ENCODE data around the gene FAN1. TPM values are rescaled to one million over a fixed set of nuclear protein-coding genes. Genes with fewer than 3 reads are reported as not detected.

The FAN1 gene
- total RNA-seq, 4 donors from 2014 or later: 6.0 to 17.7 (median 10.2) TPM

DNA sequence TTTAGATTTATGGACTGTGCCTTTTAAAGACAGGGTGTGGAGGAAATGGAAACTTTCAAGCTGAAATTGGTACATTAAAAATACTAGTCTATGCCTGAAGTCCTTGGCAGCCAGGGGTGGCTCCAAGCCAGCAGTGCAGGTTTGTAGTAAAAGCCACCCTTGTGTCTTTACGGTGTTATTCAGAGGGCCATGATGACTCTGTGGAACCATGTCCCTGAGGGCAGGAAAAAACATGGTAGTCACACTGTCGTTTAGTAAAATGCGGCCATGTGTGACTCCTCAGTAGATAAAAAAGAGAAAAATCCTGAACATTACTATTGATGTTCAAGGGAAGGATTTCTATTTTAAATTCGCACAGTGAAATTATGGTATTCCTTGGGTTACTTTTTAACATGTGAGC lies 2.7 kb downstream of the FAN1 start:
- TF ChIP-seq POLR2A (IDR thresholded peaks at IDR 0.05) (no peak), CTCF (IDR thresholded peaks at IDR 0.05) (no peak)
- Histone ChIP-seq H3K4me1 (peaks cover 7 to 32% (median 18%) of the 10 kb centered on the region in 3 donors), H3K27ac (peak overlapping the region in 3 of 4 donors; percentile 20 to 49 (median 22)), H3K9me3 (no peaks in the 10 kb centered on the region), H3K4me3 (no peak overlapping the region), H3K27me3 (no peaks in the 10 kb centered on the region), H3K36me3 (peaks cover 0 to 30% (median 0%) of the 10 kb centered on the region in 3 donors)
- WGBS, 2 donors: 38 to 65% methylated on average over 4 of the region's 4 CpGs
- no peak for DNase-seq
- intact Hi-C loops (cut with DNase I): no loop called here

DNA sequence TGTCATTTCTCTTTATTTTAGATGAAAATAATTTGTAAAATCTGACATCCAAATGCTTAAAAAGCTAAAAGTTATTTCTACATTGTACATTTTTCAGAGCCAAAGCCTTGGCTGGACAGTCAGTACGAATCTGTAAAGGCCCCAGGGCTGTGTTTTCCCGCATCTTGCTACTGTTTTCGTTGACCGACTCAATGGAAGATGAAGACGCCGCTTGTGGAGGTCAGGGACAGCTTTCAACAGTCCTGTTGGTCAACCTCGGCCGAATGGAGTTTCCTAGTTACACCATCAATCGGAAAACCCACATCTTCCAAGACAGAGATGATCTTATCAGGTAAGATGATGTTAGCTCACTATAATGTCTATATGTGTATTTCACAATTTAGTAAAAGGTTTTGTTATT lies 10.0 kb downstream of the FAN1 start:
- intact Hi-C loops (cut with DNase I): no loop called here
- TF ChIP-seq CTCF (IDR thresholded peaks at IDR 0.05) (no peak), POLR2A (IDR thresholded peaks at IDR 0.05) (no peak)
- Histone ChIP-seq H3K27me3 (no peaks in the 10 kb centered on the region), H3K9me3 (no peaks in the 10 kb centered on the region), H3K4me1 (no peaks in the 10 kb centered on the region), H3K36me3 (peaks cover 0 to 97% (median 6%) of the 10 kb centered on the region in 3 donors), H3K4me3 (no peak overlapping the region), H3K27ac (no peak overlapping the region)
- WGBS, 2 donors: 95 to 96% methylated on average over 9 of the region's 9 CpGs
- DNase-seq: no peak

DNA sequence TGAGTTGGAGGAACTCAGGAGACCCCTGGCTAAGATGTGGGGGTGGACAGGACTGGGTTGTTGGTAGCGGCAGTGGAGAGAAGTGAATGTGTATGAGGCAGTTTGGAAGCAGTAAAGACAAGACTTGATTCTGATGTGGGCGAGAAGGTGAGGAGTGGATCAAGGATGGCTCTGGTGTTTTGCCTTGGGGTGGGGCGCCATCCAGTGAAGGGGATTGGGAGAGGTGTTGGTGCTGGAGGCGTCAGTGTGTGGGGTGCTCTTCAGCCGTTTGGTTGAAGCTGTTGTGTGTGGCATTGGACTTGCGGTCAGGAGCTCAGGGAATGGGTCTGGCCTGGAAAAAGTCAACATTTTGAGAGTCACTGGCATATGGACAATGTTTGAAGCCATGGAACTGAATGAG lies 13.3 kb downstream of the FAN1 start:
- no peak overlapping the region for H3K4me3 ChIP-seq
- no peaks in the 10 kb centered on the region for H3K9me3 ChIP-seq
- no peak for TF ChIP-seq POLR2A (IDR thresholded peaks at IDR 0.05)
- TF ChIP-seq CTCF (IDR thresholded peaks at IDR 0.05): no peak
- no peak for DNase-seq
- WGBS, 2 donors: 74 to 89% methylated on average over 6 of the region's 6 CpGs
- H3K36me3 ChIP-seq: peaks cover 6 to 100% (median 7%) of the 10 kb centered on the region in 3 donors
- intact Hi-C loops (cut with DNase I): no loop called here
- H3K4me1 ChIP-seq: no peaks in the 10 kb centered on the region
- no peaks in the 10 kb centered on the region for H3K27me3 ChIP-seq
- no peak overlapping the region for H3K27ac ChIP-seq

DNA sequence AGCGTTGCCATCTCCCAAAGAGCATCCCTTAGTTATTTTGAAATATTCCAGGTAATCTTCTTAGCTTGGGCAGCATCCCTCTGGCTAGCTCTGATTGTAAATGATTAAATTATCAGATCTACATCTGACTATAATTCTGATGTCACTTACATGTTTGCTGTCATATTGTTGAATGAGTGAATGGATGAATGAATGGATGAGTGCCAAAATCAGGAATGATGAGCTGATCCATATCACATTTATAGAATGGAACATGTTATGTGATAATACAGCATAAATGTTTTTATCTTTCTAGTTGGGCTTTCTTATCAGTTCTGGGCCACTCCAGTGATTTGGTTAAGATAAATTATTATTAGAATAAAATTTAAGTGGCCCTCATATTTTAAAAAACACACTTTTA lies 14.0 kb downstream of the FAN1 start:
- 82 to 88% methylated on average over 1 of the region's 1 CpG for WGBS, 2 donors
- Histone ChIP-seq H3K4me1 (no peaks in the 10 kb centered on the region), H3K27me3 (no peaks in the 10 kb centered on the region), H3K36me3 (peaks cover 6 to 100% (median 9%) of the 10 kb centered on the region in 3 donors), H3K27ac (no peak overlapping the region), H3K4me3 (no peak overlapping the region), H3K9me3 (no peaks in the 10 kb centered on the region)
- intact Hi-C loops (cut with DNase I): no loop called here
- DNase-seq: no peak
- TF ChIP-seq CTCF (IDR thresholded peaks at IDR 0.05): no peak
- no peak for TF ChIP-seq POLR2A (IDR thresholded peaks at IDR 0.05)

- no peaks in the 10 kb centered on the region for H3K9me3 ChIP-seq
- H3K27me3 ChIP-seq: no peaks in the 10 kb centered on the region
- intact Hi-C loops (cut with DNase I): no loop called here
- H3K27ac ChIP-seq: no peak overlapping the region
- 91 to 92% methylated on average over 5 of the region's 5 CpGs for WGBS, 2 donors
- TF ChIP-seq POLR2A (IDR thresholded peaks at IDR 0.05): no peak
- no peak for TF ChIP-seq CTCF (IDR thresholded peaks at IDR 0.05)
- peaks cover 7 to 100% (median 16%) of the 10 kb centered on the region in 3 donors for H3K36me3 ChIP-seq
- no peaks in the 10 kb centered on the region for H3K4me1 ChIP-seq
- H3K4me3 ChIP-seq: no peak overlapping the region
- DNase-seq: no peak
Measured at GRCh38 chr15:30918366-30918765, 14.7 kb downstream of the FAN1 start.
